Measurements from ENCODE around the gene CHID1.

DNA sequence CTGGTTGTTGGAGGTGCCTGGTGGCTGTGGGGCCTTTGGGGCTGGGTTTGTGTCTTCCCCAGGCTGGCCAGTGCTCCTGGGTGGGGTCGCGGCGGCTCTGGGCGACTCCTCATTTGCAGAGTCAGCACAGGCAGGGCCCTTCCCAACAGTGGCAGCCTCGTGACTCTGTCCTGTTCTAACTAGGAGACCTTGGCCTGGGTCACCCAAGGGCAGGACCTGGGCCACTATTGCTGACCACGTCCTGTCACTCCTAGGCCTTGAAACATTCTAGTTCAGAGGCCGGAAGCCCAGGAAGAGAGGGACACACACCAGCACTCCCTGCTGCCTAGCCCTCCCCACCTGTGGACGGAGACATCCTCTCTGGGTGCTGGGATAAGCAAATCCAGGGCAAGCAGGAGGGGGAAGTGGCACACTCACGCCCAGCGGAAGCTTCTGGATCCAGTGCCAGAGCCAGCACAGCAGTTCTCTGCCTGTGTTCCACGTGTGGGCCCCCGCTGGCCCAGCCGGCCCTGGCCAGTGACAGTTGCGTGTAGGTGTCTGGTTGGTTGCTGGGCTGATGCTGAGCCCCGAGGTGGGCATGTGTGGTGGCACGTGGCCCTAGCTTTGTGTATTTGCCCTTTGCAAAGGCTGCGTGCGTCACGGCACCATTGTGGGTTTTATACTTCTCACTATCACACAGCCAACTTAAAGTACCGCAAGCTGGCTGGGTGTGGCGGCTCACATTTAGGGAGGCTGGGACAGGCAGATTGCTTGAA, 4.3 kb upstream of the CHID1 start:
- TF ChIP-seq CTCF (conservative IDR thresholded peaks at IDR 0.05; ENCODE audit: low read length) (no peak), EZH2phosphoT487 (IDR thresholded peaks at IDR 0.05; ENCODE audit: borderline replicate concordance) (no peak)
